ENCODE data around the gene EPHX1. TPM values are rescaled to one million over a fixed set of nuclear protein-coding genes. Genes with fewer than 3 reads are reported as not detected.
A peak's percentile ranks its signal among the peaks of the same experiment; 100 is the strongest.

The EPHX1 gene
- total and polyA plus RNA-seq, 2 donors from 2014 or later = 78.6 to 178 TPM

GRCh38 chr1:225828706-225829345, 18.9 kb downstream of the EPHX1 start:
- Histone ChIP-seq H3K36me3 (ENCODE audit: control insufficient read depth in 2 of 3, insufficient read depth in 3 of 3, low read length in 3 of 3) (peaks cover 3 to 23% (median 18%) of the 10 kb centered on the region in 3 donors), H3K4me1 (ENCODE audit: control insufficient read depth in 2 of 3, insufficient read depth in 2 of 3, low read depth in 1 of 3, low read length in 3 of 3) (peaks cover 0 to 13% (median 0%) of the 10 kb centered on the region in 3 donors), H3K27ac (ENCODE audit: low read depth in 2 of 2, low read length in 2 of 2) (no peak overlapping the region), H3K4me3 (ENCODE audit: low read length in 3 of 3) (no peak overlapping the region), H3K9me3 (ENCODE audit: control insufficient read depth in 2 of 3, insufficient read depth in 1 of 3, low read length in 3 of 3) (no peaks in the 10 kb centered on the region), H3K9ac (ENCODE audit: low read length in 3 of 3) (no peak overlapping the region), H3K27me3 (ENCODE audit: control insufficient read depth, insufficient read depth, low read length) (no peaks in the 10 kb centered on the region)
- FAIRE-seq (no peak), DNase-seq (no peak)
- intact Hi-C loops (cut with DNase I) = no loop called here
- no peak for TF ChIP-seq CTCF (IDR thresholded peaks at IDR 0.05; ENCODE audit: borderline replicate concordance, extremely low read depth, insufficient read depth)

GRCh38 chr1:225830841-225831240, 20.9 kb downstream of the EPHX1 start:
- H3K27me3 ChIP-seq (ENCODE audit: control insufficient read depth, insufficient read depth, low read length) = no peaks in the 10 kb centered on the region
- H3K9me3 ChIP-seq (ENCODE audit: control insufficient read depth in 2 of 3, insufficient read depth in 1 of 3, low read length in 3 of 3) = no peaks in the 10 kb centered on the region
- H3K4me3 ChIP-seq (ENCODE audit: low read length in 3 of 3) = no peak overlapping the region
- no peak for TF ChIP-seq CTCF (IDR thresholded peaks at IDR 0.05; ENCODE audit: borderline replicate concordance, extremely low read depth, insufficient read depth)
- no peak overlapping the region for H3K9ac ChIP-seq (ENCODE audit: low read length in 3 of 3)
- H3K4me1 ChIP-seq (ENCODE audit: control insufficient read depth in 2 of 3, insufficient read depth in 2 of 3, low read depth in 1 of 3, low read length in 3 of 3) = peaks cover 0 to 2% (median 0%) of the 10 kb centered on the region in 3 donors
- DNase-seq (no peak), FAIRE-seq (no peak)
- H3K27ac ChIP-seq (ENCODE audit: low read depth in 2 of 2, low read length in 2 of 2) = no peak overlapping the region
- intact Hi-C loops (cut with DNase I) = no loop called here
- H3K36me3 ChIP-seq (ENCODE audit: control insufficient read depth in 2 of 3, insufficient read depth in 3 of 3, low read length in 3 of 3) = peaks cover 3 to 23% (median 18%) of the 10 kb centered on the region in 3 donors

GRCh38 chr1:225834417-225835329, 24.7 kb downstream of the EPHX1 start:
- Histone ChIP-seq H3K9ac (ENCODE audit: low read length in 3 of 3) (no peak overlapping the region), H3K9me3 (ENCODE audit: control insufficient read depth in 2 of 3, insufficient read depth in 1 of 3, low read length in 3 of 3) (no peaks in the 10 kb centered on the region), H3K36me3 (ENCODE audit: control insufficient read depth in 2 of 3, insufficient read depth in 3 of 3, low read length in 3 of 3) (peaks cover 3 to 40% (median 13%) of the 10 kb centered on the region in 3 donors), H3K27me3 (ENCODE audit: control insufficient read depth, insufficient read depth, low read length) (no peaks in the 10 kb centered on the region), H3K4me3 (ENCODE audit: low read length in 3 of 3) (no peak overlapping the region), H3K27ac (ENCODE audit: low read depth in 2 of 2, low read length in 2 of 2) (no peak overlapping the region), H3K4me1 (ENCODE audit: control insufficient read depth in 2 of 3, insufficient read depth in 2 of 3, low read depth in 1 of 3, low read length in 3 of 3) (no peaks in the 10 kb centered on the region)
- DNase-seq = peak in 2 of 5 donors; percentile 69 to 80
- intact Hi-C loops (cut with DNase I) = no loop called here
- no peak for FAIRE-seq
- no peak for TF ChIP-seq CTCF (IDR thresholded peaks at IDR 0.05; ENCODE audit: borderline replicate concordance, extremely low read depth, insufficient read depth)

All from kidney (tissue), 14 donors.